Liver (tissue), 3 donors: ENCODE measurements around the gene TMEM161A.

Source experiments
- CTCF ChIP-seq: fragments of 150-350 bp; IDR thresholded peaks from 2 replicates; pipeline ENCODE4 v1.5.1; 2017; ENCODE audit warnings: improper control_type of control experiment, low read depth, low read length; ENCODE audit not compliant: missing input control
- GABPA ChIP-seq, 2 donors: IDR thresholded peaks in 1 of 2; conservative IDR thresholded peaks in 1 of 2; 2 replicates each; pipeline ENCODE4 v1.6.1; 2016; ENCODE audit warnings: antibody characterized with exemption in 2 of 2, mild to moderate bottlenecking in 1 of 2, moderate library complexity in 1 of 2
- HNF4A ChIP-seq, 2 donors: conservative IDR thresholded peaks; 2 replicates each; pipeline ENCODE4 v1.6.1; 2016; ENCODE audit warnings: antibody characterized with exemption in 2 of 2, mild to moderate bottlenecking in 2 of 2
- HNF4G ChIP-seq: IDR thresholded peaks from 2 replicates; pipeline ENCODE4 v1.6.1; 2016; ENCODE audit warnings: antibody characterized with exemption
- JUND ChIP-seq, 2 donors: IDR thresholded peaks; 2 replicates each; pipeline ENCODE4 v1.6.1; 2016; ENCODE audit warnings: antibody characterized with exemption in 2 of 2
- NR2F2 ChIP-seq: IDR thresholded peaks from 2 replicates; pipeline ENCODE4 v1.6.1; 2016; ENCODE audit warnings: antibody characterized with exemption
- RAD21 ChIP-seq, 2 donors: IDR thresholded peaks; 2 replicates each; pipeline ENCODE4 v1.6.1; 2016; ENCODE audit warnings: antibody characterized with exemption in 2 of 2, mild to moderate bottlenecking in 2 of 2
- REST ChIP-seq: IDR thresholded peaks from 2 replicates; pipeline ENCODE4 v1.6.1; 2016; ENCODE audit warnings: antibody characterized with exemption, mild to moderate bottlenecking
- RXRA ChIP-seq, 2 donors: IDR thresholded peaks; 2 replicates each; pipeline ENCODE4 v1.6.1; 2017 to 2018; ENCODE audit warnings: antibody characterized with exemption in 2 of 2, mild to moderate bottlenecking in 1 of 2
- SP1 ChIP-seq: IDR thresholded peaks from 2 replicates; pipeline ENCODE4 v1.6.1; 2018; ENCODE audit warnings: antibody characterized with exemption, mild to moderate bottlenecking
- TAF1 ChIP-seq: conservative IDR thresholded peaks from 2 replicates; pipeline ENCODE4 v1.6.1; 2016; ENCODE audit warnings: antibody characterized with exemption, mild to moderate bottlenecking
- YY1 ChIP-seq: IDR thresholded peaks from 2 replicates; pipeline ENCODE4 v1.6.1; 2016; ENCODE audit warnings: antibody characterized with exemption, mild to moderate bottlenecking
- TF ChIP-seq, protein P1 (sequence below): IDR thresholded peaks from 2 replicates; pipeline ENCODE4 v1.6.1; 2016; ENCODE audit warnings: antibody characterized with exemption
- TF ChIP-seq, protein P2 (sequence below): IDR thresholded peaks from 2 replicates; pipeline ENCODE4 v1.6.1; 2016; ENCODE audit warnings: antibody characterized with exemption
- donor health status: healthy.
- donor health status: healthy.

- TF ChIP-seq CTCF (no peak), HNF4A (conservative IDR thresholded peaks at IDR 0.05) (peak; percentile 82 to 91), RAD21 (IDR thresholded peaks at IDR 0.05) (peak; percentile 44 to 61), YY1 (peak; percentile 71), TAF1 (peak; percentile 71), RXRA (IDR thresholded peaks at IDR 0.05) (peak; percentile 87 to 94), JUND (IDR thresholded peaks at IDR 0.05) (peak in 1 of 2 donors; percentile 59), NR2F2 (no peak), GABPA (IDR thresholded peaks at IDR 0.05 in 1 of 2, conservative IDR thresholded peaks at IDR 0.05 in 1 of 2) (peak in 1 of 2 donors; percentile 35), HNF4G (peak; percentile 62), SP1 (peak; percentile 85), REST (peak; percentile 76)
- TF ChIP-seq, protein P1, sequence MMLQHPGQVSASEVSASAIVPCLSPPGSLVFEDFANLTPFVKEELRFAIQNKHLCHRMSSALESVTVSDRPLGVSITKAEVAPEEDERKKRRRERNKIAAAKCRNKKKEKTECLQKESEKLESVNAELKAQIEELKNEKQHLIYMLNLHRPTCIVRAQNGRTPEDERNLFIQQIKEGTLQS, result no peak
- TF ChIP-seq, protein P2, sequence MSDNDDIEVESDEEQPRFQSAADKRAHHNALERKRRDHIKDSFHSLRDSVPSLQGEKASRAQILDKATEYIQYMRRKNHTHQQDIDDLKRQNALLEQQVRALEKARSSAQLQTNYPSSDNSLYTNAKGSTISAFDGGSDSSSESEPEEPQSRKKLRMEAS, result peak; percentile 48
Observed at GRCh38 chr19:19098703-19099632, 39.3 kb downstream of the TMEM161A start.
